ENCODE measurements around the gene MSH5.
"Not testable (repeated sequence)": the region's sequence is repeated elsewhere in the genome, so short reads cannot be mapped to it uniquely, and the experiment has no call there.

MSH5 gene

DNA sequence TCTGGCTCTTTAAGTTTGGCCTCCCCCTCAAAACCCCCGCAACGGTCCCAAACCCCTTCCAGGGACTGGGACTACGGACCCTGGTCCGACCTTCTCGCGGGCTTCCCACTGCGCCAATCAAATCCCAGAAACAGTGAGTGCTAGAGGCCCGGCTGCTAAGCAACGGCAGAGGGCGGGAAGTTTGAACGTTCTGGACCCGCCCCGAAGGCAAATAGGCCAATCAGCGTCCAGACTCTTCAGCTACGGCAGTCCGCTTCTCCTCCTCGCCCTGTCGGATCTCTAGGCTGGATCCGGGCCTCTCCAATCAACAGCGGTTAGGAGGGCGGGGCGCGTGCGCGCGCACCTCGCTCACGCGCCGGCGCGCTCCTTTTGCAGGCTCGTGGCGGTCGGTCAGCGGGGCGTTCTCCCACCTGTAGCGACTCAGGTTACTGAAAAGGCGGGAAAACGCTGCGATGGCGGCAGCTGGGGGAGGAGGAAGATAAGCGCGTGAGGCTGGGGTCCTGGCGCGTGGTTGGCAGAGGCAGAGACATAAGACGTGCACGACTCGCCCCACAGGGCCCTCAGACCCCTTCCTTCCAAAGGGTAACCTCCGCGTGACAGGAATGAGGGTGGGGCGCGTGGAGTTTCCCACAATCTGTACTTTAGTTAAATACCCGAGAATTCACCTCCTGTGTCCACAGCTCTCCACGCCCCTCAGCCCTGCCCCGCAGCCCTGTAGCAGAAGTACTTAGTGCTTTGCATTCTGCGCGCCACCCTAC lies at the start of gene MSH5:
Gene MSH5 (plus strand): TSS at position 367 of the 758 bp plus-strand sequence. CDS start 462 bp downstream, outside the sequence.
- DNase-seq (ENCODE audit: low read depth) = peak; percentile 99

DNA sequence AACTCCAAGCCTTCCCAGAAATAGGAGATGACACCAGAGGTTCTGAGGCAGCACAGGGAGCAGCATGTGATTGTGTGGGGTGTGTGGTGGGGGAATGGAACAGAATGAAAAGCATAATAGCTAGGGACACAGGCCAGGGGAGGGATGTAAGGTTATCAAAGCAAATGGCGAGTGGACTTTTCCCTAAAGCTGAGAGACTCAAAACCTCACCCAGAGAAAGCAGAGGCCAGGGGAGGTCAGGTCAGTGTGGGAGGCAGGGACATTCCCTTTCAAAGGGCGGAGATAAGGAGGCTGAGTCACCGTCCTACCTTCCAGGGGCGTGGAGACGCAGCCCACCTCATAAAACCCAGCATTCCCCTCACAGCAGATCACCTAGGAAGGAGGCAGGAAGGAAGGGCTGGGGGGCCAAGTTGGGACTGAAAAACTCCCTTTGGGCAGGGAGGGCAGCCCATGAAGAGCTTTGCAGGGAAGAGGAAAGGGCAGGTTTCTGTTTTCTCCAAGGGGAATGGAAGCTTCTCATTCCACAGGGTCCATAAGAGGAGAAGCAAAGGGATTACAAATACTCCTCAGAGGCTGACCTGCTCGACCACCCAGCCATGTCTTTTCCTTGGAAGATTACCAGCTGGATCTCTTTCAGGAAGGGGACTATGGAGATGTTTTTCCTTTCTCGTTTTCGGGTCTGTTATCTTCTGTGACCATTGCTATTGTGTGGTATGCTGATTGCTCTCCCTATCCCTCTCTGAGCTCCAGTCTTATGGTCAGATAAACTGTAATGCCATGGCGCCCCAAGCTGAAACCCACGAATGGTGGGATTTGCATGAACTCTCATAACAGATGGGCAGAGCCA lies 49.4 kb upstream of the MSH5 start:
- DNase-seq (ENCODE audit: low read depth) = no peak

DNA sequence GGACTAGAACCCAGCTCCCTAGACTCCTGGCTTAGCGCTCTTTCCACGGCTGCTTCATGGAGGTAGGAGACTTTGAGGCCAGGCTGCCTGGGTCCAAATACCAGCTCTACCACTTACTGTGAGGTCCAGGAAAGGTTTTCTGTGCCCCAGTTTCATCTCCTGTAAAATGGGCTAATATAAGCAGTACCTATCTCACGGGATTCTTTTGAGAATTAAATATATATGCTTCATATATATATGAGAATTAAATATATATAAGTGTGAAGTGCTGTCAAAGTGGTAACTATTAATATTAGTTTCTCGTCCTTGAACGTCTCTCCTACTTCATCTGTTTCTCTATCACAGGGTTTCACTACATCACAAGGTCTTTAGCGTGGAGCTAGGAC lies 48.7 kb upstream of the MSH5 start:
- DNase-seq (ENCODE audit: low read depth) = no peak

DNA sequence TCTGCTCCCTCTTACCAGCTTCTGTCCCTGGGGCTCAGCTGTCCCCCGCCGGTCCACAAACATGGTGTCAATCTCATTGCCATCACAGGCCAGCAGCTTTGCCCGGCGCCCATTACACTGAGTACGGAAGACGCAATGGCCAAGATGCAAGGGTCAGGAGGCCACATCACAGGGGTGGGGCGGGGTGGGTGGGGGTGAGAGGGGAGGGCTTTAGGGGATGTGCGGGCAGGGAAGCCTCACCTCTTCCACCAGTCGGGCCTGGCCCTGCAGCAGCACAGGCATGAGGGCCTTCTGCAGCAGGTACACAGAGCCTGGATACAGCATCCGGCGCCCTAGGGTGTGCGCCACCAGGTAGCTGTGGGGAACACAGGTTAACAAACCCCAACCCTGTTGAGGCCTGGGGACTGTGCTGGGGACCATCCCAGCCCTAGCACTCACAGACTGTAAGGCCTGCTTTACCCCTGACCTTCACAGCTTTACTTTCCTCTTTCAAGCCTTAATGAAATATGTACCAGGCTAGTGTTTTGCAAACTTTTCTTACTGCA lies 48.2 kb upstream of the MSH5 start:
- no peak for DNase-seq (ENCODE audit: low read depth)

DNA sequence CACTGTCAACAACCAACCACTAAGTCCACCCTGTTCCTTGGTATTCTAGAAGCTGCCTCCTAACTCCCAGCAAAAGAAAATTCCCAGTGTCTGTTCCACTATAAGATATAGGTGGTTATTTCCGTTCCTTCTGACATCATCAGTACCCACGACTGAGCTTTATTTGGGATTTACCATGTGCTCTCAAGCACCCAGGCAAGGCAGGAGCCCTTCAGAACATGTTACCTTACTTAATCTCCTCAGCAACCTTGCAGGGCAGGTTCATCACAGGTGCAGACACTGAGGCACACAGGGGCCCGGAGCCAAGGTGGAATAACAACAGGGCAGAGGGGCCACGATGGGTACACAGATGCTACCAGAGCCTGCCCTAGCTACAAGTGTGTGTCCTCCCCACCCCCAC lies 47.5 kb upstream of the MSH5 start:
- DNase-seq (ENCODE audit: low read depth) = no peak

DNA sequence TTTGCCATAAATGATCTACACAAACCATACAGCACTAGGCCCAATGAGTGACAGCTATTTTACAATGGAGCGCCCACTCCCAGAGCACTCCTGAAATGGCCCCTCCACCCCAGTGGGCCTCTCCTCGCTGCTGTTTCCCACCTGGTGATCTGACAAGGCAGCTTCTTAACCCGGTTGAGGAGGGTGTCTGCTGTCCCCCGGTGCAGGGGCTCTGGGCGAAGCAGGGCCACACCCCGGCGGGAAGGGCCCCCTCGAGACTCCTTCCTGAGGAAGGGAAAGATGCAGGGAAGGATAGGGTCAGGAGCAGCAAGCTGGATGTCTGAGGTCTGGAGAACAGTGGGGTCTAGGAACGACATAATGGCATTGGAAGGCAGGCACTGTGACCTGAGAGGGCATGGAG lies 46.9 kb upstream of the MSH5 start:
- no peak for DNase-seq (ENCODE audit: low read depth)

DNA sequence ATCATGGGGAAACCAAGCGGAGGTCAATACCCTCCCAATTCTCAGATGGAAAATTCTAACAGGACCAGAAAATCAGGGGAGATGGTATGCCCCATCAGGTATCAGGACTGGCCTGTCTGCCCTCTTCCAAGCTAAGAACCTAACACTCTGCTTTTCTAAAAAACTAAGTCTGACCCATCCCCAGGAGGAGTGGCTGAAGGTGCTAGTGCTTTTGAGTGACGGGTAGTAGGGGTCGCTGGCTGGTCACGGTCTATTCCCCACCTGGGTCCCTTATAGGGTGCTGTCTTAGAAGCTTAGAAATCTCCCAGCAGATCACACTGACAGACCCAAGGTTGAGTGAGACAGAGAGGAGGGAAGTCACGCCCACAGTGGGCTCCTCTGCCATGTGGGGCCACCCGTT lies 46.3 kb upstream of the MSH5 start:
- DNase-seq (ENCODE audit: low read depth) = no peak

DNA sequence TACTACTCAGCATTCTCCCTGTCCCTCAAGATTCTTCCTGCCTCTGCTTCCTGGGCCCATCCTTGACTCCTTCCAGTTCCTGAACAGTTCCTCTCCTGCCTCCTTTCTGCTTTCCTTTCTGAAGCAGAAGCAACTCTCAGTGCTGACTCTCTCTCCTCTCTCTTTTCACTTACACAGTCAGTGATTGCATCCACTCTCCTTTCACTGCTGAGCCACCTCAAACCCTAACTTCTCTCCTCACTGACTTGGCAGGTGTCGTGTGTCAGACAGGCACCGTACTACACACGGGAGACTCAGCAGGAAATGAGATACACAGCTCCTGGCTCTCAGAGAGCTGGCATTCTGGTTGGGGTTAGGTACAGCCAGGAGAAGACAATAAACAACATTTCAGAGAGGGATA lies 42.2 kb upstream of the MSH5 start:
- no peak for DNase-seq (ENCODE audit: low read depth)

DNA sequence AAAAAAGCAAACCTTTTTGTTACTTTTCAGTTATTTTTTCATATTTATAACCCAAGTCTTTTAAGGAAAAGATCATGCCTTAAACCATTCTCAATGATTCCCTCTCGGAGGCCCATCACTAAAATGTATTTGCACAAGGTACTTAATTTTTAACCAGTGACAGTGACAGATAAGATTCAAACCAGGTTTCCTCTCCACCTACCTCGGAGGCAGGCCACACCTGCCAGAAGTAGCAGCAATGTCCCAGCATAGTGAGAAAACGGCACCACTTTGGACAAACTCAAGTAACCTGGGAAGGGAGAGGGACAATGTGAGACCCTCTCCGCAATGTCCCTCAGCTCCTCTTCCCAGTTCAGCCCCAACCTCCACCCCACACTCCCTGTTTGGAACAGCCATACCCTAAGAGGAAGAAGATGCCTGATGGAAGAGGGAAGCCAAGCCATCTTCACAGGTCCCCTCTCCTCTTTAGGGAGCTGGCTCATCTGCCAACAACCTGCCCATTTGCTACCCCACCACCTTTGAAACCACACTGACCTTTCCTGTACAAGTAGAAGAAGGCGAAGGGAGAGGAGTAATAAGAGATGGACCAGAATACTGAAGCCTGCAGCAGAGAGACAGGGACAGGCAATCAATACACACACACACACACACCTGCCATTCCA lies 38.9 kb upstream of the MSH5 start:
- DNase-seq (ENCODE audit: low read depth) = no peak

DNA sequence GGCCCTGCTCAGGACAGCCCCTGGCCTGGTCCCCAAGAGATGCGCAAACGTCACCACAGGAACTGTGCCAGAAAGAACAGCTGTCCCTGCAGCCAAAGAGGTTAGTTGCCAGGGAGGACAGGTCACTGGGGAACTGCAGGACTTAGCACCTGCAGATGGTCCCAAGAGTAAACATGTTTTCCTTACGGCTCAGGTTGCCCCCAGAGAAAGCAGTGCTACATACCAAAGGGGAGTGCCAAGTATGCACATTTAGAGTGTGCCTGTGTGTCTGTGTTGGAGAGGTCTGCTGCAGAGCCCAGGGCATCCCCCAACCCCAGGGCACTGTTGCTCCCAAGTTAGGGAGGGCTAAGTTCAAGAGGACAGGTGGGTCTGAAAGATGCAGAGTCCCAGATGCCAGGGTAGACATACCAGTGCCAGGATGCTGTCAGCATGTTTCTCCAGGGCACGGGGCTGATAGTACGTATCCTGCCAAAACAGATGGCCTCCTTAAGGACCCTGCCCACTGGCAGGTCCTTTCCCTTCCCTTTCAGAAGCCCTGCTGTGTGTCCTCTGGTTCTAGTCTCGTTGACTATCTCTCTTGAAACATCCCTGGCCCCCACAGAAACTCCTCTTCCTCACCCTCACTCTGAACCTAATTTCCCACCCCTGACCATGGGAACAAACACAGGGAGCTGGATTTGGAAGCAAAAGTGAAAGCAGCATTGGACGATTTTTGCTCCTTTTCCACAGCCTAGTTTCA lies 38.0 kb upstream of the MSH5 start:
- DNase-seq (ENCODE audit: low read depth) = peak; percentile 77

DNA sequence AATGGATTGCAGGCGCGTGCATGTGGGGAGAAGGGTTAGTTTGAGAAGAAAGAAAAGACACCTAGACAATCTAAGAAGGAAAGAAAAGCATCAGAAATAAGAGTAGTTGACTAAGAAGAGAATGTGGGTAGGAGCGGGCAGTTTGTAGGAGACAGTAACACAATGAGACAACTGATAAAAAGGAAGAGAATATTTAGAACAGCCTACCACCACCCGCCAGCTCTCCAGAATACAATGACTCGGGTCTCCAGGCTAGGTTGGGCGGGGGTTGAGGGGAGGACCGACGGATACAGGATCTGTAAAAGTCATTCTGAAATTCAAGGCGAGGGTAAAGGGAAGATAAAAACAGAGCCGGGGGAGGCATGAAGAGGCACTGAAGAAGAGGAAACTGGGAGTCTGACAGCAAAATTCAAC lies 37.4 kb upstream of the MSH5 start:
- no peak for DNase-seq (ENCODE audit: low read depth)

DNA sequence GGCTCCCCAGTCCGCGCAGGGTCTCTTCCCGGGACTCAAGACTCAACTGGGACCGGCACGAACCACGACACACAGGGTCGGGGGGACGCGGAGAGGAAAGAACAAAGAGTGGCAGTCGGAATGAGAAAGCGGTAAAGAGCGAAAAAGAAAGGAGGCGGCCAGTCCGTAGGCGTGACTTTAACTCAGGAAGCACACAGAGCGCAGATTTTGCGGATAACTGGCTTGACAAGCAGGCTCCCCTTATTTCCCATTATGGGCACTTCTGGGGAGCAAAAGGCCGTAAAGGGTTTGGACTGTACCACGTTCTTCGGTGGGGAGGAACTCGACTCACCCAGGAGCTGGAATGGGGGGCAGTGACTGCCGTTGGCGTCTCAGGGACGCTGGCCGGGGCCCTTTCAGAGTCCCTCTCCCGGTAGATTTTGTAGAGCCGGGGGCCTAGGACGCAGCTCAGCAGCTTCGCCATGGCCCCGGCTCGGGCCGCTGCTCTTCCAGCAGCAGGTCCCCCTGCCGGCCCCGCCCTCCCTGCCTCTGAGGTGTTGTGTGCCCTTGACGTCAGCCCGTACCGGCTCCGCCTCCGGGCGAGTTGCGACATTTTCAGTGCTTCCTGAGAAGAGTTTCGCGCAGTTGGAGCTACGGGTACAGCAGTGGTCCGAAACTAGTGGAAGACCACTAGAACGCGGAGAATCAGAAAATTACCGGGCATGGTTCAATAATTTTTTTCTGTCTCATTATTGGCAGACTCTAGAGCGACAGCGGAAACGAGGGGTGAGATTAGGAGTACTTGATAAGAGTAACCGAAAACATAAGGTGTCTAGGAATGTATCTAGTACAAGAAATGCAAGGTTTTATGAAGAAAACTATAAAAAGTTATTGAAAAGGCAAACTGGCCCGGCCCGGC lies 36.7 kb upstream of the MSH5 start, which contains the start of gene ABHD16A:
Gene ABHD16A (minus strand): TSS at position 506 of the 898 bp plus-strand sequence. CDS start 43 bp downstream, at position 463.
- peak; percentile 98 for DNase-seq (ENCODE audit: low read depth)

DNA sequence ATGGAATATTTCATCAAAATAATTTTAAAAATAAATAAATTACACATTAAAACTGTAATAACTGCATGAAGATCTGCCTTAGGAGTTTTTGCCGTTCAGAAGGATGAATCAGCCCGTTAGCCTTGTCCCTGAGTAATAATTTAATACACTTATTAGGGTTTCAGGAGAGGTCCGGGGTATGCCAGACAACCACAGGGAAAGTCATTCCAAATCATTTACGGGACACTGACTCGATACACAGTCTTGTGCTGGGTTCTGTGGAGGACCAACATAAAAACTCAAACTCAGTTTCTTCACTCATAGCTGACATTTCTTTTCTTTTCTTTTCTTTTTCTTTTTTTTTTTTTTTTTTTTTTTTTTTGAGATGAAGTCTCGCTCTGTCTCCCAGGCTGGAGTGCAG lies 33.9 kb upstream of the MSH5 start:
- DNase-seq (ENCODE audit: low read depth) = no peak

DNA sequence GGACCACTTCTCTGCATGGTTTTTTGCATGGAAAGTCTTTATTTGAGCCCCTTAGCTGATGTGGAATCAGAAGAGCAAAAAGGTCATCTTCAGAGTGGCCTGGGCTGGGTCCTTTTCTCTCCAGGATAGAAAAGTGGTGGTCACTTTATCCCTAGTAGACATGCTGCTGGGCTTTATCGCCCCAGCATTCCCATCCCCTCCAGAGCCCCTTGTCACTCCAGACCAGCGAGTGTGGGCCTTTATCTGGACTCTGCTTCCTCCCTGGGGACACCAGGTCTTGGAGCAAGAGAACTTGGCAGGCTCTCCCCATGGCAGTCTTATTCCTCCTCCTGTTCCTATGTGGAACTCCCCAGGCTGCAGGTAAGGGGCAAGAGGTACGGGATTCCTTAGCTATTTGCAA lies 33.2 kb upstream of the MSH5 start, which contains the start of gene LY6G6F:
Gene LY6G6F (plus strand): TSS at position 268 of the 400 bp plus-strand sequence. CDS start 41 bp downstream, at position 309.
- no peak for DNase-seq (ENCODE audit: low read depth)

DNA sequence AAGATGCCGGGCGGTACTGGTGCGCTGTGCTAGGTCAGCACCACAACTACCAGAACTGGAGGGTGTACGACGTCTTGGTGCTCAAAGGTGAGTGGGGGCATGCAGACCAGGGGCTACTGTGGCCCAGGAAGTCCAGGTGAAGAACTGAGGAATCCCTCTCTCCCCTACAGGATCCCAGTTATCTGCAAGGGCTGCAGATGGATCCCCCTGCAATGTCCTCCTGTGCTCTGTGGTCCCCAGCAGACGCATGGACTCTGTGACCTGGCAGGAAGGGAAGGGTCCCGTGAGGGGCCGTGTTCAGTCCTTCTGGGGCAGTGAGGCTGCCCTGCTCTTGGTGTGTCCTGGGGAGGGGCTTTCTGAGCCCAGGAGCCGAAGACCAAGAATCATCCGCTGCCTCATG lies 32.1 kb upstream of the MSH5 start:
- DNase-seq (ENCODE audit: low read depth) = no peak

DNA sequence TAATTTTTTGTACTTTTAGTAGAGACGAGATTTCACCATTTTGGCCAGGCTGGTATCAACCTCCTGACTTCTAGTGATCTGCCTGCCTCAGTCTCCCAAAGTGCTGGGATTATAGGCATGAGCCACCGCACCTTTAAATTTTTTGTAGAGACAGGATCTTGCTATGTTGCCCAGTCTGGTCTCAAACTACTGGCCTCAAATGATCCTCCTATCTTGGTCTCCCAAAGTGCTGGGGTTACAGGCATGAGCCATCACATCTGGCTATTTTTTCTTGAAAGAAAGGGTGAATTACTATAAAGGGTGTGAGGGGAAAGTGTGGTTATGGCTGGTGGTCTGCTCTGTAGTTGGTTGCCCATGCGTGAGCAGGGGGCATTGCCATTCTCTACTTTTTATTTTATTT lies 31.6 kb upstream of the MSH5 start:
- DNase-seq (ENCODE audit: low read depth) = no peak

DNA sequence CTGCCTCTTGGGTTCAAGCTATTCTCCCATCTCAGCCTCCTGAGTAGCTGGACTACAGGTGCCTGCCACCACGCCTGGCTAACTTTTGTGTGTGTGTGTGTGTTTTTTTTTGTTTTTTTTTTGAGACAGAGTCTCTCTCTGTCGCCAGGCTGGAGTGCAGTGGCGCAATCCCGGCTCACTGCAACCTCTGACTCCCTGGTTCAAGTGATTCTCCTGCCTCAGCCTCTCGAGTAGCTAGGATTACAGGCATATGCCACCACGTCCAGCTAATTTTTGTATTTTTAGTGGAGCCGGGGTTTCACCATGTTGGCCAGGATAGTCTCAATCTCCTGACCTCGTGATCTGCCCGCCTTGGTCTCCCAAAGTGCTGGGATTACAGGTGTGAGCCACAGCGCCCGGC lies 30.6 kb upstream of the MSH5 start:
- not testable (repeated sequence) for DNase-seq (ENCODE audit: low read depth)

DNA sequence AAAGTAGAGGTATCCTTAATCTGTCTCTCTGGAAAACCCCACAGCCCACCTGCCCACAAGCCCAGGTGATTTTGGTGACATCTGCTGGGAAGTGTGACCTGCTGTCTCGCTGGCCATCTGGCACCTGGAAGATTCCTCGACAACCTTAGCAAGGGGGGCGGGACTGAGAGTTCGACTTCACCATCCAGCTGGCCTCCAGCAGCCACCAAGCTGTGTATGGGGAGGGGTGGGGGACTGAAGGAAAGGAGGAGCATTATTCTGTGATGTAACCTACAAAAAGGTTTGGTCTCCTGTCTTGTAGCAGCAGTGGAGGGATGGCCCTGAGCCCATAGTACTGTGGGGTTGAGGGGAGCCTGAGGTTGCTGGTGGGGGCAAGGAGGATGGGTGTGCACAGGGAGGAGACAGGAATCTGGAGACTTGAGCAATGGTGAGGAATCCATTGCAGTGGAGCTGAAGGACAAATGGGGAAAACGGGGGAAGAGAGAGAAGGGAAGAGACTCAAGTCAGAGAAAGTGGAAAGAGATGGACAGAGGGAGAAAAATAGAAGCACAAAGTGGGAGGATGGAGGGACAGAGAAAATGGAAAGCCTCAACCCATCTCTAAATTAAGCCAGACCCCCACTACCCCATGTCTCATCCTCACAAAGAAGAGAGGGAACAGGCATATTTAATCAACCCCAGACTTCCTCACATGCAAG lies 29.1 kb upstream of the MSH5 start:
- DNase-seq (ENCODE audit: low read depth) = peak; percentile 47

DNA sequence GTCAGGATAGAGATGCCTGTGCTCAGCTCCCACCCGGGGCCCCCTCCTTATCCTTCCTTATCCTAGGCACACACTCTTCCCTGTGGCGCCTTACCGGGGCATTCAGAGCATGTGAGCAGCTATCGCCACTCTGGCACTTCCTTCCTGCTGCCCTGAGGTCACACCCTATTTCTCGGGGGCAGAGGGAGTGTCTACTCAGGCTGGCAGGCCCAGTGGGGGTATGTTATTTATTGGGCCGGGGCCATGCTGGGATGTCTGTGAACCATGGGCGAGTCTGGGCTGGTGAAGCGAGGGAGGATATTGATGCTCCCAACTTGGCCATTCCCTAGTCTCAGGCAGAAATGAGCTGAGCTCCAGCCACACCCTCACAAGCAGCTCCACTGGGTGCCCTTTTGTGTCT lies 28.6 kb upstream of the MSH5 start:
- peak; percentile 97 for DNase-seq (ENCODE audit: low read depth)

DNA sequence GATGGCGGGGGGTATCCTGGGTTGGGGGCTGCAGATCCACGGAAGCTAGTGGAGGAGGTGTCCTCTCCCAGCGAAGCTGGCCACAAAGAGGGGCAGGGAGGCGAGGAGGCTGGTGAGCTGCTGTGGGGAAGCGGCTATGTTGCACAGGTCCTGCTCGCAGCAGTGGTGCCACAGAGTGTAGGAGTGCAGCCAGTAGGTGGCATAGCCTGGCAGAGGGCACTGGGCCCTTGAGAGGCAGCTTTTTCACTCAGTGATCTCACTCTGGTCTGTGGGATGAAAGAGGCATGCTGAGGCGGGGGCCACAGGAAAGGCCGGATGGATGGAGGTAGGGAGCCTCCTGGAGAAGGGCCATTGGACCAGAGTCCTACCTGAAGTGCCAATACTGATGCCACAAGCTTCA lies 27.5 kb upstream of the MSH5 start:
- no peak for DNase-seq (ENCODE audit: low read depth)

Measured in CMK (cell line).